ENCODE data around the gene LRRC14B. TPM values are rescaled to one million over a fixed set of nuclear protein-coding genes. Genes with fewer than 3 reads are reported as not detected.

Gene LRRC14B
- total and polyA plus RNA-seq, 2 of the 13 experiments (the other 11 are each of a cell fraction or from before 2014, with no cell fraction given) = not detected

DNA sequence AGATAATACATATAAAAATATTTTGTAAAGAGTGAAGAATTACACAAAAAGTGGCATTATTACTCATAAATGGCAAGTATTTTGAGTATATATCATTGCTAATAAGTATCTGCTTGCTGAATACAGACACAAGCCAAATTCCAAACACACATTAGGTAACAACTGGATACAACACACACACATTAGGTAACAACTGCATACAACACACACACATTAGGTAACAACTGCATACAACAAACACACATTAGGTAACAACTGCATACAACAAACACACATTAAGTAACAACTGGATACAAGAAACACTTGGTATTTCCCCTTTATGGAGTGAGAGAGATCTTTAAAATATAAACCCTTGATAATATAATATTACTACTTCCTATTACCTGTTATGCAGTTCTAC lies 13.2 kb downstream of the LRRC14B start (continued):
- no peak for TF ChIP-seq CSRNP1 (CRISPR knock-in tag; IDR thresholded peaks at IDR 0.05)

DNA sequence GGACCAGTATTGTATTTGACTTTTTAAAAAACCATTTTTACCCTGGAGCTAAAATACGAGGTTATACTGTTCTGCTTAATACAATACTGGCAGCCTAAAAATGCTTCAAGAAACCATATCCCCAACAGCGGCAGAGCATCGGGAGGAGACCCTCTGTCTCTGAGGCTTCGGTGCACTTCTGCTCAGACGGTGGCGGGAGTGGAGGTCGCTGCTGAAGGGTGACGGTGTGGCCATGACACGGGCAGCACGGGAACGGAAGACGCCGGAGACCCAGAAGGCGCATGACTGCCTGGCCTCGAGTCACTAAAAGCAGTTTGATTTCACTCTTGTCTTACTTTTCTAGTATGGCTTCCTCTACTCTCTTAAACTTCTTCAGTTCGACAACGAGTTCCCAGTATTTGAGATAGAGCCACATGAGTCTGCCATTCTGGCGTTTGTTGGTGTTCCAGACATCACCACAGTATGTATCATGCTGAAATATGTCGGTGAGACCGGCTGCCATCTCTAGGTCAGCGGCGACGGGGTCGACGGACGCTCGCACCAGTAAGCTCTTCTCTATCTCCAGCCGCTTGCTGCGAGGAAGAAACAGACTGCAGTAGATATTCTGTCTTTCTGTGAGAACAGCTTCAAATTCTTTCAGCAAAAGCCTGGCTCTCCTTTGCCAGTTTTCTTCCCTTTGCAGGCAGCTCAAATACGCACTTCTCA lies 13.8 kb downstream of the LRRC14B start:
- no peak for ATAC-seq
- intact Hi-C loops (cut with micrococcal nuclease; ENCODE audit: unreplicated experiment) = no loop called here
- H3K9me3 ChIP-seq (ENCODE audit: low read length) = no peaks in the 10 kb centered on the region
- no peaks in the 10 kb centered on the region for H3K27me3 ChIP-seq (ENCODE audit: control insufficient read depth in 1 of 2, insufficient read depth in 2 of 2, low read length in 2 of 2)
- no peak overlapping the region for H3K4me2 ChIP-seq (ENCODE audit: low read depth, low read length)
- peaks cover 23% of the 10 kb centered on the region for H3K79me2 ChIP-seq (ENCODE audit: insufficient read depth, low read length)
- 96% methylated on average over 30 of the region's 30 CpGs for WGBS (ENCODE audit: low lambda C conversion rate)
- ChIA-PET CTCF (ENCODE audit: low intra/inter-chr PET ratio, low total read pairs) (no interaction called here), POLR2A (no interaction called here)
- FAIRE-seq = no peak
- no peak overlapping the region for H3K9ac ChIP-seq (ENCODE audit: insufficient read depth, low read depth, low read length)
- no peak overlapping the region for H3K27ac ChIP-seq (ENCODE audit: extremely low read length, insufficient read depth, low read length)
- in situ Hi-C loops (cut with HindIII; ENCODE audit: extremely low pct_ligation_motif_present, low pct_unique_long_range_greater_than_20kb) = no loop called here
- H3K4me1 ChIP-seq (ENCODE audit: insufficient read depth, low read length) = no peaks in the 10 kb centered on the region
- no peak overlapping the region for H3K4me3 ChIP-seq (replicated peaks in 1 of 3; ENCODE audit: insufficient read depth in 1 of 3, low read depth in 2 of 3, low read length in 3 of 3)
- H2AFZ ChIP-seq (ENCODE audit: low read length) = no peak overlapping the region
- peaks cover 15 to 40% of the 10 kb centered on the region in 2 experiments; a peak in 4 of 5 replicates for H3K36me3 ChIP-seq (replicated peaks in 1 of 2; ENCODE audit: control insufficient read depth in 1 of 2, insufficient read depth in 2 of 2, low read length in 2 of 2)
- TF ChIP-seq ZEB1 (IDR thresholded peaks at IDR 0.05; ENCODE audit: insufficient replicate concordance, low read depth) (no peak), ZNF460 (CRISPR knock-in tag; IDR thresholded peaks at IDR 0.05; ENCODE audit: borderline replicate concordance) (no peak), RNF219 (CRISPR knock-in tag; IDR thresholded peaks at IDR 0.05) (no peak), ZNF878 (CRISPR knock-in tag; IDR thresholded peaks at IDR 0.05) (no peak), ZNF12 (CRISPR knock-in tag; IDR thresholded peaks at IDR 0.05) (no peak), ZNF451 (CRISPR knock-in tag; IDR thresholded peaks at IDR 0.05) (no peak)
- DNase-seq (ENCODE audit: low spot score) = no peak
- TSS peak; percentile 42 for BruUV-seq (replicated peaks)
- H4K20me1 ChIP-seq (ENCODE audit: insufficient read depth, low read length) = peaks cover 14% of the 10 kb centered on the region; the same call in 1 of the 2 replicates
